ENCODE measurements around the gene SDS. TPM values are rescaled to one million over a fixed set of nuclear protein-coding genes. Genes with fewer than 3 reads are reported as not detected.

Gene SDS
- total and polyA plus RNA-seq, 8 donors, result 0.25 to 4.7 (median 1.4) TPM; not detected in 3

GRCh38 chr12:113400362-113400761, 3.3 kb downstream of the SDS start:
- Histone ChIP-seq H3K9me3 (no peaks in the 10 kb centered on the region), H3K27me3 (peaks cover 0 to 60% (median 8%) of the 10 kb centered on the region in 3 donors), H3K4me3 (no peak overlapping the region), H3K27ac (no peak overlapping the region), H3K36me3 (no peaks in the 10 kb centered on the region), H3K4me1 (peaks cover 0 to 10% (median 10%) of the 10 kb centered on the region in 4 donors)
- 81 to 86% (median 83%) methylated on average over 4 of the region's 4 CpGs for WGBS, 5 donors
- DNase-seq, result no peak
- intact Hi-C loops (cut with DNase I; ENCODE audit: low total_unique reads), result no loop called here
- TF ChIP-seq POLR2A (IDR thresholded peaks at IDR 0.05), result no peak
- TF ChIP-seq EP300 (IDR thresholded peaks at IDR 0.05), result no peak
- TF ChIP-seq POLR2AphosphoS5 (IDR thresholded peaks at IDR 0.05), result no peak
- TF ChIP-seq, protein P1, sequence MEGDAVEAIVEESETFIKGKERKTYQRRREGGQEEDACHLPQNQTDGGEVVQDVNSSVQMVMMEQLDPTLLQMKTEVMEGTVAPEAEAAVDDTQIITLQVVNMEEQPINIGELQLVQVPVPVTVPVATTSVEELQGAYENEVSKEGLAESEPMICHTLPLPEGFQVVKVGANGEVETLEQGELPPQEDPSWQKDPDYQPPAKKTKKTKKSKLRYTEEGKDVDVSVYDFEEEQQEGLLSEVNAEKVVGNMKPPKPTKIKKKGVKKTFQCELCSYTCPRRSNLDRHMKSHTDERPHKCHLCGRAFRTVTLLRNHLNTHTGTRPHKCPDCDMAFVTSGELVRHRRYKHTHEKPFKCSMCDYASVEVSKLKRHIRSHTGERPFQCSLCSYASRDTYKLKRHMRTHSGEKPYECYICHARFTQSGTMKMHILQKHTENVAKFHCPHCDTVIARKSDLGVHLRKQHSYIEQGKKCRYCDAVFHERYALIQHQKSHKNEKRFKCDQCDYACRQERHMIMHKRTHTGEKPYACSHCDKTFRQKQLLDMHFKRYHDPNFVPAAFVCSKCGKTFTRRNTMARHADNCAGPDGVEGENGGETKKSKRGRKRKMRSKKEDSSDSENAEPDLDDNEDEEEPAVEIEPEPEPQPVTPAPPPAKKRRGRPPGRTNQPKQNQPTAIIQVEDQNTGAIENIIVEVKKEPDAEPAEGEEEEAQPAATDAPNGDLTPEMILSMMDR (IDR thresholded peaks at IDR 0.05), result no peak

GRCh38 chr12:113399490-113399889, 4.2 kb downstream of the SDS start:
- no peak overlapping the region for H3K4me3 ChIP-seq
- H3K27ac ChIP-seq, result no peak overlapping the region
- peaks cover 0 to 60% (median 8%) of the 10 kb centered on the region in 3 donors for H3K27me3 ChIP-seq
- WGBS, 5 donors, result 83 to 88% (median 87%) methylated on average over 12 of the region's 12 CpGs
- H3K36me3 ChIP-seq, result no peaks in the 10 kb centered on the region
- DNase-seq, result no peak
- peaks cover 0 to 10% (median 9%) of the 10 kb centered on the region in 4 donors for H3K4me1 ChIP-seq
- intact Hi-C loops (cut with DNase I; ENCODE audit: low total_unique reads), result no loop called here
- H3K9me3 ChIP-seq, result no peaks in the 10 kb centered on the region
- TF ChIP-seq POLR2A (IDR thresholded peaks at IDR 0.05) (no peak), POLR2AphosphoS5 (IDR thresholded peaks at IDR 0.05) (no peak), EP300 (IDR thresholded peaks at IDR 0.05) (no peak)
- TF ChIP-seq, protein P1 (IDR thresholded peaks at IDR 0.05), result no peak

- H3K4me3 ChIP-seq, result no peak overlapping the region
- peaks cover 0 to 2% (median under 1%) of the 10 kb centered on the region in 4 donors for H3K4me1 ChIP-seq
- TF ChIP-seq, protein P1 (IDR thresholded peaks at IDR 0.05), result no peak
- no peak for TF ChIP-seq EP300 (IDR thresholded peaks at IDR 0.05)
- peaks cover 0 to 57% (median 8%) of the 10 kb centered on the region in 3 donors for H3K27me3 ChIP-seq
- no peaks in the 10 kb centered on the region for H3K36me3 ChIP-seq
- WGBS, 5 donors, result 80 to 87% (median 83%) methylated on average over 13 to 26 of the region's 26 CpGs
- intact Hi-C loops (cut with DNase I; ENCODE audit: low total_unique reads), result no loop called here
- no peak for DNase-seq
- no peak overlapping the region for H3K27ac ChIP-seq
- H3K9me3 ChIP-seq, result no peaks in the 10 kb centered on the region
Observed at GRCh38 chr12:113398346-113399290, 5.1 kb downstream of the SDS start.

DNA sequence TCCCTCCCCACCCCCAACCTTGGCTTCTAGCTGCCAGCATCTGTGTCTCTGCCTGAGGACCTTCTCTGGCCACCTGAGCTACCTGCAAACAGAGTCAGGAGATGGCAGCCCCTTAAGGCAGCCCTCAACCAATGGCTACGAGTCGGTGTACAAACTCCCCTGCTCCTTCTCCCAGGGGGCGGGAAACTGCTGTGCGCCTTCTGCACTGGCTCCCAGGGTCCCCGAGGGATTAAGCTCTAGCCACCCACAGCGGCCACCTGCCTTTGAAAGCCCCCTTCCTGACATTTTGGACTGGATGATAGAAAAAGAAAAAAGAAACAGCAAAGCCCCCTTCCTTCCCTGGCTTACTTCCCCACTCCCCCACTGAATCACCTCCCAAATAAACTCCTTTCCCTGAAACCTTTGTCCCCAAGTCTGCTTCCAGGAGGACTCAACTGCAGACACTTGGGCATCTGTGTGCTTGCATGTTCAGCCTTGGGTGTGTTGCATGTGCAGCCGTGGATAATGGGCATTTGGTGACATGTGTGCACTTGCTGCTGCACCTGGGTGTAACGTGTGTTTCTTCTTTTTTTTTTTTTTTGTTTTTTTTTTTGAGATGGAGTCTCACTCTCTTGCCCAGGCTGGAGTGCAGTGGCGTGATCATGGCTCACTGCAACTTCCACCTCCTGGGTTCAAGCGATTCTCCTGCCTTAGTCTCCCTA, 6.0 kb downstream of the SDS start:
- whole genome bisulfite sequencing, 5 donors, result 46 to 59% (median 48%) methylated on average over 9 to 10 of the region's 10 CpGs
- intact Hi-C loops (cut with DNase I; ENCODE audit: low total_unique reads), result no loop called here

More for the DNA sequence above, 6.0 kb downstream of the SDS start:
- no peak for DNase-seq
- Histone ChIP-seq H3K4me3 (no peak overlapping the region), H3K27me3 (peaks cover 0 to 52% (median 8%) of the 10 kb centered on the region in 3 donors), H3K4me1 (no peaks in the 10 kb centered on the region), H3K36me3 (no peaks in the 10 kb centered on the region), H3K27ac (no peak overlapping the region), H3K9me3 (no peaks in the 10 kb centered on the region)
- TF ChIP-seq POLR2A (IDR thresholded peaks at IDR 0.05) (no peak), EP300 (IDR thresholded peaks at IDR 0.05) (no peak), POLR2AphosphoS5 (IDR thresholded peaks at IDR 0.05) (no peak)
- TF ChIP-seq, protein P1 (IDR thresholded peaks at IDR 0.05), result no peak
